Measurements from ENCODE around the gene CDK11B.

DNA sequence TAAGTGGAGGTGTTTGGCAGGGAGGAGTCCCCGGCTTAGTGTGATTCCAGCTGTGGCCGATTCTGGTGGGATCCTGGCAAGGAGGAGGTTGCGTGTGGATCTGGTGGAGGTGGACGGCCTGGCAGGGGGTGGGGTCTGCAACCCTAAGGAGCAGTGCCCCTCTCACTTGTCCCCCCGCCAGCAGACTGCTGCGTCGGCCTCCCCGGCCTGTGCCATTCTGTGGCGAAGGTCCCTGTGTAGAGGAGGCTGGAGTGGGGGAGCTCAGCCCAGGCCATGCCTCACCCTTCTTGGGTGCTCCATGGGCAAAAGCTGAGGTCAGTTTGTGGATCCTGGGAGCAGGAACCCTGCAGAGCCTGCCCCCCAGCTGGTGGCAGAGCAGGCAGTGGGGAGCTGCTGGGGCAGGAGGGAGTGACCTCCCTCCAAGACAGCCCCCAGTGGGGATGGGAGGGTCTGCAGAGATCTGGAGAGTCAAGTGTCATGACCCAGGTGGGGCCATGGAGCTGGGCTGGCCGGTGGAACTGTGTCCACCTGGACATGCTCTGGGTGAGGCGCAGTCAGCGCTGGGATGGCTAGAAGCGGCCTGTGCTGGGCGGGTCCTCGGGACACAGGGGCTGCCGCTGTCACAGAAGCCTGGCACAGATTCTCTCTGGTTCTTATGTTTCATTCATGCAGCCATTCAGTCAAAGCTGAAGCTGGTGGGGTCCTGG is 38.2 kb downstream of the CDK11B start:
- TF ChIP-seq, protein P1, sequence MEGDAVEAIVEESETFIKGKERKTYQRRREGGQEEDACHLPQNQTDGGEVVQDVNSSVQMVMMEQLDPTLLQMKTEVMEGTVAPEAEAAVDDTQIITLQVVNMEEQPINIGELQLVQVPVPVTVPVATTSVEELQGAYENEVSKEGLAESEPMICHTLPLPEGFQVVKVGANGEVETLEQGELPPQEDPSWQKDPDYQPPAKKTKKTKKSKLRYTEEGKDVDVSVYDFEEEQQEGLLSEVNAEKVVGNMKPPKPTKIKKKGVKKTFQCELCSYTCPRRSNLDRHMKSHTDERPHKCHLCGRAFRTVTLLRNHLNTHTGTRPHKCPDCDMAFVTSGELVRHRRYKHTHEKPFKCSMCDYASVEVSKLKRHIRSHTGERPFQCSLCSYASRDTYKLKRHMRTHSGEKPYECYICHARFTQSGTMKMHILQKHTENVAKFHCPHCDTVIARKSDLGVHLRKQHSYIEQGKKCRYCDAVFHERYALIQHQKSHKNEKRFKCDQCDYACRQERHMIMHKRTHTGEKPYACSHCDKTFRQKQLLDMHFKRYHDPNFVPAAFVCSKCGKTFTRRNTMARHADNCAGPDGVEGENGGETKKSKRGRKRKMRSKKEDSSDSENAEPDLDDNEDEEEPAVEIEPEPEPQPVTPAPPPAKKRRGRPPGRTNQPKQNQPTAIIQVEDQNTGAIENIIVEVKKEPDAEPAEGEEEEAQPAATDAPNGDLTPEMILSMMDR (IDR thresholded peaks at IDR 0.05; ENCODE audit: insufficient read depth, low read length), result no peak
- TF ChIP-seq POLR2AphosphoS5 (IDR thresholded peaks at IDR 0.05; ENCODE audit: low read depth), result no peak
- TF ChIP-seq, protein P2, sequence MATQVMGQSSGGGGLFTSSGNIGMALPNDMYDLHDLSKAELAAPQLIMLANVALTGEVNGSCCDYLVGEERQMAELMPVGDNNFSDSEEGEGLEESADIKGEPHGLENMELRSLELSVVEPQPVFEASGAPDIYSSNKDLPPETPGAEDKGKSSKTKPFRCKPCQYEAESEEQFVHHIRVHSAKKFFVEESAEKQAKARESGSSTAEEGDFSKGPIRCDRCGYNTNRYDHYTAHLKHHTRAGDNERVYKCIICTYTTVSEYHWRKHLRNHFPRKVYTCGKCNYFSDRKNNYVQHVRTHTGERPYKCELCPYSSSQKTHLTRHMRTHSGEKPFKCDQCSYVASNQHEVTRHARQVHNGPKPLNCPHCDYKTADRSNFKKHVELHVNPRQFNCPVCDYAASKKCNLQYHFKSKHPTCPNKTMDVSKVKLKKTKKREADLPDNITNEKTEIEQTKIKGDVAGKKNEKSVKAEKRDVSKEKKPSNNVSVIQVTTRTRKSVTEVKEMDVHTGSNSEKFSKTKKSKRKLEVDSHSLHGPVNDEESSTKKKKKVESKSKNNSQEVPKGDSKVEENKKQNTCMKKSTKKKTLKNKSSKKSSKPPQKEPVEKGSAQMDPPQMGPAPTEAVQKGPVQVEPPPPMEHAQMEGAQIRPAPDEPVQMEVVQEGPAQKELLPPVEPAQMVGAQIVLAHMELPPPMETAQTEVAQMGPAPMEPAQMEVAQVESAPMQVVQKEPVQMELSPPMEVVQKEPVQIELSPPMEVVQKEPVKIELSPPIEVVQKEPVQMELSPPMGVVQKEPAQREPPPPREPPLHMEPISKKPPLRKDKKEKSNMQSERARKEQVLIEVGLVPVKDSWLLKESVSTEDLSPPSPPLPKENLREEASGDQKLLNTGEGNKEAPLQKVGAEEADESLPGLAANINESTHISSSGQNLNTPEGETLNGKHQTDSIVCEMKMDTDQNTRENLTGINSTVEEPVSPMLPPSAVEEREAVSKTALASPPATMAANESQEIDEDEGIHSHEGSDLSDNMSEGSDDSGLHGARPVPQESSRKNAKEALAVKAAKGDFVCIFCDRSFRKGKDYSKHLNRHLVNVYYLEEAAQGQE (IDR thresholded peaks at IDR 0.05; ENCODE audit: insufficient replicate concordance, low read depth), result no peak

Data from HL-60 (cell line).